GM18907 (cell line): Measurements from ENCODE around the gene FAP.
A peak's percentile ranks its signal among the peaks of the same experiment; 100 is the strongest.

Source experiments
- ATAC-seq: cut with Tn5 transposase; IDR thresholded peaks from one replicate; pipeline ENCODE4 v1.9.1; 2021; ENCODE audit warnings: mild to moderate bottlenecking, moderate library complexity; ENCODE audit not compliant: unreplicated experiment

The FAP gene

DNA sequence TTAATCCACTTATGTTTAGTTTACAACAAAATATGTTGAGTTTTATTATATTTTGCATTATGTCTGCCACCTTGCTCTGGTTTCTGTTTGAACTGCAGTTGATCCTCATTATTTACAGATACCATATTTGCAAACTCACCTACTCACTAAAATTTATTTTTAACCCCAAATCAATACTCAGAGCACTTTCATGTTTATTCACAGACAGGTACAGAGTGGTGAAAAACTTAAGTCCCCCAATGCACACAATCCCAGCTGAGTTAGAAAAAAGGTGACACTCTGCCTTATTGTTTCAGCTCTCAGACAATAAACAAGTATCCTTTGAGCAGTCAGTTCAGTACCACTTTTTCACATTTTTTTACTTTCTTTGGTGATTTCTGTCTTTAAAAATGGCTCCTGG lies 104.9 kb downstream of the FAP start:
- no peak for ATAC-seq

DNA sequence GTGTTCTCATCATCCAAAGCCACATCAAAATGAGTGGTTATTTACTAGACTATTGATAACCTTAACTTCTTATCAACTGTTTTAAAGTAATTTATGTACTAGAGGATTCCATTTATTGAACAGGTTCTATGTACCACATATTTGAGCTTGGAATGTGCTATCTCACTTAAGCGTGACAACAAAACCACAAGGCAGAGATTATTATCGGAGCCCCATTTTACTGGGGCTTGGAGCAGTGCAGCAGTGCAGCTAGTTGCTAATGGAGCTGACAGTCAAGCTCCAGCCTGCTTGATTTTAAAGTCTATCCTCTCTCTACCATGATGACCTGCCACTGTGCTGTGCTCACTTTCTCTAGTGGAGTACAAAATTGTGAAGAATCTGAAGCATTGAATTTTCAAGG lies 115.8 kb downstream of the FAP start:
- no peak for ATAC-seq

DNA sequence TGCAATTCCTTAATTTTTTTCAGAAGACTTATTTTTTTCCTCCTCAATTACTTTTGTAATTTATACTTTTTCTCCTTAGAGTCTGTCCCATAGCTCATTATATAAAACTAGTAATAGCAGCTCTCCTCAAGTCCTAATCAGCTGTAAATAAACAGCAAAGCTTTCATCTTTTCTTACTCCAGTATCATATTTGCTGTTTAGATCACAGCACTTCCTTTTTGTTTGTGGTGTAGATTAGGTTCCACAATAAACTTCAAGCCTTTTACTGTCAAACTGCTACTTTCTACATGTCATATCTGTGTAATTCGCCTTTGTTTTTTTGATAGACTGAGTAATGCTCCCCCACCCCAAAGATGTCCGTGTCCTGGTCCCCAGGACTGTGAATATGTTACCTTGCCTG lies 116.7 kb downstream of the FAP start:
- ATAC-seq, result peak; percentile 29

- peak; percentile 96 for ATAC-seq
Measured at GRCh38 chr2:162126111-162126519, 117.1 kb downstream of the FAP start.

DNA sequence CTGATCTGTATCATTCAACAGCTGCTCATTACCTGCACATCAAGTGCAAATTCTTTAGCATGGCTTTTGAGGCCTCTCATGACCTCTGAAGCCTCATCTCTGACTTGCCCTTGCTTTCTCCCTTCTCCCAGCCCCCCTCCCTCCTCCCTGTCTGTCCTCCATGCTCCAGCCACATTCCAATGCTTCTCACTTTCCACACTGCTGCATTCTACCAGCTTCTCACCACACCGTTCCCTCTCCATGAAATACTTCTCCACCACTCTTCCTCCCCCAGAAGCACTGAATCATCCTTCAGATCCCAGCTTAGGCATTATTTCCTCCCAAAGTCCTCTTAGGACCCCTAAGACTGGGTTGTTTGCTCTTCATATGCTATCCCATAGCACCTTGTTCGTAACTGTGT lies 118.1 kb downstream of the FAP start:
- ATAC-seq, result no peak

GRCh38 chr2:162123806-162124758 lies 119.2 kb downstream of the FAP start:
- ATAC-seq, result peak; percentile 44
